DMS 273 treated with DMSO at 0.1 percent for 48 hours (cell line): ENCODE results near the gene WNK2.
"Not testable (repeated sequence)": the region's sequence is repeated elsewhere in the genome, so short reads cannot be mapped to it uniquely, and the experiment has no call there.

Source experiments
- DNase-seq: peaks from one replicate; lab custom pipeline; 2025; lab: John Stamatoyannopoulos, UW

Gene WNK2

GRCh38 chr9:93183663-93184431 lies at the start of gene WNK2:
WNK2 (plus strand) TSS chr9:93184139; CDS start chr9:93184930, 791 bp downstream.
- DNase-seq, result no peak

DNA sequence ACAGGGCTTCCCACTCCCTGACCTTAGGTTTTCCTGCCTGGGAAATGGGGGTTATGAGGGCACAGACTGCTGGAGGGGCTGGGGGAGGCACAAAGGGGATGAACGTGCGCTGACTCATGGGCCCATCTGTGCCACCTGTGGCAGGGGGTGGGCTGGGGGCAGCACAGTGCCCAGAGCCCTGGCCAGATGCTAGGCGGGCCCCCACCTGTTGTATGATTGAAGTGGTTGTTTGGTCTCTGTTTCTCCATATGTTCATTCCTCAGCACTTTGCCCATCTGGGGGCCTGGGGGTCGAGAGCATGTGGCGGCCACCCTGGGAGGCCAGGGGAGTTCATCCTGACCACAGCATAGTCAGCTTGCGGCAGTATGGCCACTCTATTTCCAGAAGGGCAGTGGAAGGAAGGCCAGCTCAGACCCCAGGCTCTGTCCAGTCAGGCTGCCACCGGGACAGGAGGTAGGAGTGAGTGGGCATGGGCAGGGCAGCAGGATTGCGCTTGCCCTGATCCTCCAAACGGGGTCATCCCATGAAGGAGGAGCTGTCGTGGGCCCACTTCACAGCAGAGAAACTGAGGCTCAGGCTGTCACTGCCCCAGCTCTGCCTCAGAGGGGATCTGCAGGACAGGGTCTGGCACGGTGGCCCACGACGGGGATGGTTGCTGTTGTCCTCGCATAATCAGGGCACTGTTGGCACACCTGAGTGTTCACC lies 49.0 kb upstream of the WNK2 start:
- DNase-seq, result peak; percentile 73

DNA sequence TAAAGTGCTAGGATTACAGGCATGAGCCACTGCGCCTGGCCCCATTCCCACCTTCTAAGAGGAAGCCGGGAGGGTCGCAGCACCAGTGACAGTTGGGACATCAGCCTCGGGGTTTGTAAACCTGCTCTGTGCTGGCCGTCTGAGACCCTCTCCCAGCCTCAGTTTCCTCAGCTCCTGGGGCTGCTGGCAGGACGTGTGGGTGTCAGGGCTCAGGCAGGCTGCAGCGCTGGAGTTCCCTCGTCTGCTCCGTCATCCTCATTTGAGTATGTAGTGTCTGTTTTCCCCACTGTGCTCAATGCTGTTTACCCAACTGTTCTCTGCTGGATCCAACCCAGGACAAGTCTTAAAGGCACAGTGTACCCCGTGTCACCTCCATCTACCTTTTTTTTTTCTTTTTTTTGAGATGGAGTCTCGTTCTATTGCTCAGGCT lies 47.9 kb upstream of the WNK2 start:
- peak; percentile 16 for DNase-seq

GRCh38 chr9:93137362-93137761 lies 46.6 kb upstream of the WNK2 start:
- no peak for DNase-seq

- DNase-seq, result no peak
Observed at GRCh38 chr9:93138171-93138764, 45.7 kb upstream of the WNK2 start.

- DNase-seq, result no peak
Observed at GRCh38 chr9:93139365-93140182, 44.4 kb upstream of the WNK2 start.

- DNase-seq, result no peak
Observed at GRCh38 chr9:93141771-93142483, 42.0 kb upstream of the WNK2 start.

GRCh38 chr9:93143830-93144530 lies 40.0 kb upstream of the WNK2 start:
- peak; percentile 36 for DNase-seq

DNA sequence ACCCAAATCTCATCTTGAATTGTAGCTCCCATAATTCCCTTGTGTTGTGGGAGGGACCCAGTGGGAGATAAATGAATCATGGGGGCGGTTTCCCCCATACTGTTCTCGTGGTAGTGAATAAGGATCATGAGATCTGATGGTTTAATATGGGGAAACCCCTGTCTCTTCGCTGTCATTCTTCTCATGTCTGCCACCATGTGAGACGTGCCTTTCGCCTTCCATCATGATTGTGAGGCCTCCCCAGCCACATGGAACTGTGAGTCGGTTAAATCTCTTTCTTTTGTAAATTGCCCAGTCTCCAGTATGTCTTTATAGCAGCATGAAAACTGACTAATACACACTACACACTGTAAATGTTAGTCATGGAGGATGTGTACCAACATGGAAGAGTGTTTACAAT lies 37.2 kb upstream of the WNK2 start:
- DNase-seq, result not testable (repeated sequence)

DNA sequence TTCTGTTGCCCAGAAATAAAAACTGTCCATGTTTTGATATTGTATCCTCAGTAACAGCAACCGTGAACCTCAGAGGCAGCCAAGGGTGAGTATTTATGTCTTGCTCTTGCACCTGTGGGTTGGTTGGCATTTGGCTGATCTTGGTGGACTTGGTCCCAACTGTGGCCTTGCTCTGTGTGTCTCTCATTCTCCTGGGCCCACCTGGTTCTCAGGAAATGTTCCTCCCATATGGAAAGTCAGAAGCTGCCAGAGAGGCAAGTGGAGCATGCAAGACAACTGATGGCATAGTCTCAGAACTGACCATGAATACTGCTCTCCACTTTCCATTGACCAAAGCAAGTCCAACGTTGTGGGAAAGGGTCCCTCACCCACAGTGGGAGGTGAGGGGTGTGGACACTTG lies 36.3 kb upstream of the WNK2 start:
- DNase-seq, result no peak

DNA sequence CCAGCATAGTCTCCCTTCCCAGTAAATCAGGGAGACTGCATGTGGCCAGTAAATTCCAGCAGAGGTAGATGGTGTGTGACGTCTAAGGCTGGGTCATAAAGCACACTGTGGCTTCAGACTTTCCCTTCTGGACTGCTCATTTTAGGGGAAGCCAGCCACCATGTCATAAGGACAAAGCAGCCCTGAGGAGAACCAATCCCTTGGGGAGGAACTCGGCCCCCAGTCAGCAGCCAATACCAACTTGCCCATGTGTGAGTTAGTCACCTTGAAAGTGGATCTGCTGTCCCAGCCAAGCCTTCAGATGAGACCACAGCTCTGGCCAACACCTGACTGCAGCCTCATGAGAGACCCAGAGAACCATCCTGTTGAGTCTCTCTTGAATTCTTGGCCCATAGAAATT lies 35.2 kb upstream of the WNK2 start:
- no peak for DNase-seq

GRCh38 chr9:93149361-93149760 lies 34.6 kb upstream of the WNK2 start:
- DNase-seq, result no peak

GRCh38 chr9:93151097-93151784 lies 32.7 kb upstream of the WNK2 start:
- DNase-seq, result no peak

DNA sequence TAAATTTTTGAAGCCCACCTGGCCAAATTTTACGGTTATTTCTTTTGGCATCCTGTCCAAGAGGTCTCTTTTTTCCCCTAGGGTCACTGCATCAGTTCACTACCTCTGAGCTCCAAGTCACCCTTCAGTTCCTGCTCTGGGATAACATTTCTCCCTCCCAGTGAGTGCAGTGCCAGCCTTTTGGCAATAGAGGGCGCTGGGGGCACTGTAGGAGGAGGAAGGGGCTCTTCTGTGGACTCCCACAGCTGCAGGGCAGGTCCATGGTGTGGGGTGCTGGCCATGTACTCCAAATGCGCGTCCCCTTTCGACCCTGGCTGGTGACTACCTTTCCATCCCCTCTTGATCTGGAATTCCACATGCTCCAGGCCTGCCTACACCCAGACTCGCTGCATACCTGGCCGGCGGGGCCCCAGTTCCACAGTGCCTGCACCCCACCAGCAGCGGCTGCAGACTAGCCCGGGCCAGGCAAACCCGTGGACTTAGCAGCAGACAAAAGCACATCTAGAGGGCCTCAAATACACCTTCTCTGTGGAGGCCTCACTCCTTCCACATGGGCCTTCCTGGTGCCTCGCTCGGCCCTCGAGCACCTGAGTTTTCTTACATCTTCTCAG lies 29.5 kb upstream of the WNK2 start:
- no peak for DNase-seq

DNA sequence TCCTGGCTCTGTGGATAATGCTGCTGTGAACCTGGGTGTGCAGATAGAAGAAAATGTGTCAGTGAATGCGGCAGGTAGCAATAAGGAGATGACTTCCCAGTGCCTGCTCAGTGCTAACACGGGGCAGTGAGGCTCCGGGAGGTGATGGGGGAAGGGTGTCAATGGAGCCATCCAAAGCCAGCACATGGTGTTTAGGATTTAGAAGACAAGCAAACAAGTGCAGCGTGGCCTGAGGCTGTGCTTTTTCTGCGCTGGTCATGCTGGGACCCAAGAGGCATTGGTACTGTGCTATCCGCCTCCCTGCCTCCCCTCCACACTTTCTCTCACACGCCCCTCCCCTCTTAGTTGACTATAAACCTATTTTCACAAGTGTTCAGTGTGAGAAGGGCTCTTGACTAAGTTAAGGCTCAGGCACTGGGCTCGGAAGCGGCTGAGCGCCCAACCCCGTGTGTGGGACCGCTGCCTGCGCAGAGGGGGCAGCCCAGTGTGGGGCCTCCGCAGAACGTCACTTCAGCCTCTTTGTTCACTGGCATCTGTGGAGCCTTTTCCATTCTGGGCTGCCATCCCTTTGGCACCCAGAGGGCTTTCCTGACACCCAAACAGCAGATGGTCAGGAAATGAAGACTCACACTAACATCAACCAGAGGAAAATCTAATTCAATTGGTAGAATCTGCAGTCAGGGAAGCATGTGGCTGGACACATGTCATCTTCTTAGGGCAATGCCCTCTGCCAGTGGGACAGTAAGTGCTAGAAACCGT lies 28.0 kb upstream of the WNK2 start:
- peak; percentile 56 for DNase-seq

DNA sequence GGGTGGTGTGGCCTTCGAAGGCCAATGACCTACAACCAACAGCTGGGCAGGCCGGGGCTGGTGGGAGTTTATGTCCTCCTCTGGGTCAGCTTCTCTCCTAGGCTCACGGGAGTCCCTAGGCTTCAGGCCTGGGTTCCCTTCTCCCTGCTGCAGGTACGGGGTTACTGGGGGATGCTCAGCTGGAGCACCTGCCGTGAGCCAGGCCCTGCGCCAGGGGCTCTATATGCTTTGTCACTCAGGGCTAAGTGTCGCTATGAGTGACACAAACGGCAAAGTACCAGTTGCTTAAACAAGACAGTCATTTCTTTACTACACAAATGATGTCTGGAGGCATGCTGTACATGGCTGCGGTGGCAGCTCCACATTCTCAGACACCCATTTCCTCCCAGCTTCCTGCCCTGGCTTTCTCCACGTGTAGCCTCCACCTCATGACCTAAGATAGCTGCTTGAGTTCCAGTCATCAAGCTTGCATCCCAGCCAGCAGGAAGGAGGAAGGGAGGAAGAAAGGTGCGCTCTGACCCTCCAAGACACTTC lies 27.4 kb upstream of the WNK2 start:
- DNase-seq, result no peak

DNA sequence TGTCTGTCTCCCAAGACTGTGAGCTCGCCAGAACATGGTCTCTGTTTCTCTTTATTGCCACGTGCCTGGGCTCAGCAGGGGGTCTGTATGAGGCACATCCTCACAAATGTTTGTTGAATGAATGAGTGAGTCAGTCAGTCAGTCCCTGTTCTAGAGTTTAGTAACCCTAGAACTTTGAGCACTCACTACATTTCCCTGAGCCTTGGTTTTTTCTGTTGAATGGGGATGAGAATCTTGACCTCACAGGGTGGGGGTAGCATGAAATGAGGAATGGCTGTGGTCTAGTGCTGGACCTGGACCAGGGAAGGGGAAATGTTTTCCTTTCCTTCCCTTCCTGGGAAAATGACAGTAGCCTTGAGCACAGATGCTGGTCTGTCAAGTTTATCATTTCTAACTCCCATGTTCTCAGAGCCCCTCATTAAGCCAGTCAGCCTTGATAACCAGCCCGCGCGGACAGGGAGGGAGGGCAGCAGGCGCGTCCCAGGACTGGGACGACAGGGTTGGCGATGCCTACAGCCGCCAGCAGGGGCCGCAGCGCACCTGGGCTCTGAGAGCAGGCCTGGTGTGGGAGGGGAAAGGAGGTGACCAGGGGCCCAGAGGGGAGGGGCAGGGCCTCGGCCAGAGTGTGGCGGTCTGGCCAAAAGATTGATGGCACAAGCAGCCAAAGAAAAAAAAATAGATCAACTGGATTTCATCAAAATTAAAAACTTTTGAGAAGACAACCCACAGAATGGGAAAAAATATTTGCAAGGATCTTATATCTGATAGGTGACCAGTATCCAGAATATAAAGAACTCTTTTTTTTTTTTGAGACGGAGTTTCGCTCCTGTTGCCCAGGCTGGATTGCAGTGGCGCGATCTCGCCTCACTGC lies 24.1 kb upstream of the WNK2 start:
- DNase-seq, result peak; percentile 23
